ENCODE measurements around the gene BCL3.
"Not testable (repeated sequence)": the region's sequence is repeated elsewhere in the genome, so short reads cannot be mapped to it uniquely, and the experiment has no call there.

The BCL3 gene

DNA sequence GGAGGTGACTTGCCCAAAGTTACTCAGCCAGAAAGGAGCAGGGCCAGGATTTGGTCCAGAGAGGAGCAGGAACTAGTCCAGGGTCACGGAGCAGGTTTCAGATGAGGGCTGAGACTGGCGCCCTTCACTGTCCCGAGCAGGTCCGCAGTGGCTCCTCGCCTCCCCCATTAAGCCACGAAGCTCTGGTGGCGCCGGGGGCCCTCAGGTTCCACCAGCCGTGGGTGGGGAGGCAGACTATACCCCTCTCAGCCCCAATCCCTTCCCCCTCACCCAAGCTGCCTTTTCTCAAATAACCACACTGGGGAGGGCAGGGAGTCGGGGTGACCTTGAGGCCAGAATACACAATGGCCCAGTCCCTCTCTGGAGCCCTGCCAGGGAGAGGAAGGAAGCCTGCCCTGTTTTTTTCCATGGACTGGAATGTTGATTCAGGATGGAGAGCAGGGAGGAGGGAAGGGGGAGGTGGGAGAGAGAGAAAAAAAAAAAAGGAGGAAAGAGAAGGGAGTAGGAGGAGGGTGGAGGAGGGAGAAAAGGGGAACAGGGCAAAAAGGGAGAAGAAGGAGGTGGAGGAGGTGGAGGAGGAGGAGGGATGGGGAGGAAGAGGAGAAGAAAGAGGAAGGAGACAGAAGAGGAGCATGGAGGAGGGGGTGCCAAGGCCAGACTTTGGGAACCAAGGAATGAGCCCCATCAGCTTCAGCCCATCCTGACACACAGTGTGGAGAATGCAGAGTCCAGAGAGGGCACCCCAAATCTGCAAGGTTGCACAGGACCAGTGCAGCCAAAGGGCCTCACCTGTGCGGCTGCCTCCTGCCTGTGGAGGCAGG lies 29.9 kb upstream of the BCL3 start (continued):
- TF ChIP-seq EGR2 (tag by site-specific recombination; IDR thresholded peaks at IDR 0.05; ENCODE audit: low read depth): peak; percentile 98
- 0 out of 2 replicates have a peak, but pooled peaks have one; percentile 26 for TF ChIP-seq ZNF768 (tag by site-specific recombination; IDR thresholded peaks at IDR 0.05)

DNA sequence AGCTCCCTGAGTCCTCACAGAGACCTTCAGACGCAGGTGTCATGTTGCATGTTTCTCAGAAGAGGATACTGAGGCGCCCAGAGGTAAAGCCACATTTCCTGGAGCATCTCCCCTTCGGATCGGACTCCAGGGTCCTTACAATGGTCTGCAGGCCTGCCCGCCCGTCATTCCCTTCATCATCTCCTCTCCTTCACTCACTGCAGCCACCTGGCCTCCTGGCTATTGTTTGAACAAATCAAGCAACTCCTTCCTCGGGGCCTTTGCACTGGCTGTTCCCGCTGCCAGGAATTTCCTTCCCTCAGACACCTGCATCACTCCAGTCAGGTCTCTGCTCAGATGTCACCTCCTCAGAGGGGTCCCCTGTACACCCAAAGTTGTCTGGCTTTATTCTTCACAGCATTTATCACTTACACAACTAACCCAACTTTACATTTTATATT lies 29.2 kb upstream of the BCL3 start:
- TF ChIP-seq ZNF623 (tag by site-specific recombination; IDR thresholded peaks at IDR 0.05) (peak; percentile 84), ZNF426 (tag by site-specific recombination; IDR thresholded peaks at IDR 0.05) (no peak), ZNF202 (tag by site-specific recombination; IDR thresholded peaks at IDR 0.05; ENCODE audit: borderline replicate concordance) (no peak), ZNF433 (tag by site-specific recombination; IDR thresholded peaks at IDR 0.05; ENCODE audit: low read depth) (no peak)
- TF ChIP-seq, protein P1, sequence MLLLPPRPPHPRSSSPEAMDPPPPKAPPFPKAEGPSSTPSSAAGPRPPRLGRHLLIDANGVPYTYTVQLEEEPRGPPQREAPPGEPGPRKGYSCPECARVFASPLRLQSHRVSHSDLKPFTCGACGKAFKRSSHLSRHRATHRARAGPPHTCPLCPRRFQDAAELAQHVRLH (tag by site-specific recombination; IDR thresholded peaks at IDR 0.05): no peak
- ChIA-PET CTCF (interaction anchor here (1.3 to 2.8 kb wide), 3 partner anchors 30 to 143 kb away, joined by 4 to 18 read pairs (median 5); no protein-coding TSS in a partner anchor), POLR2A (no interaction called here)
- Histone ChIP-seq H3K4me1 (ENCODE audit: control insufficient read depth, insufficient read depth, low read length) (peaks cover 9% of the 10 kb centered on the region), H3K9me3 (ENCODE audit: control insufficient read depth, insufficient read depth, low read depth, low read length) (no peaks in the 10 kb centered on the region), H3K27ac (ENCODE audit: extremely low read depth, low read depth, low read length) (no peak overlapping the region), H3K4me3 (ENCODE audit: low read depth, low read length) (no peak overlapping the region), H3K36me3 (ENCODE audit: control insufficient read depth in 2 of 2, insufficient read depth in 1 of 2, low read length in 2 of 2) (no peaks in the 10 kb centered on the region)

DNA sequence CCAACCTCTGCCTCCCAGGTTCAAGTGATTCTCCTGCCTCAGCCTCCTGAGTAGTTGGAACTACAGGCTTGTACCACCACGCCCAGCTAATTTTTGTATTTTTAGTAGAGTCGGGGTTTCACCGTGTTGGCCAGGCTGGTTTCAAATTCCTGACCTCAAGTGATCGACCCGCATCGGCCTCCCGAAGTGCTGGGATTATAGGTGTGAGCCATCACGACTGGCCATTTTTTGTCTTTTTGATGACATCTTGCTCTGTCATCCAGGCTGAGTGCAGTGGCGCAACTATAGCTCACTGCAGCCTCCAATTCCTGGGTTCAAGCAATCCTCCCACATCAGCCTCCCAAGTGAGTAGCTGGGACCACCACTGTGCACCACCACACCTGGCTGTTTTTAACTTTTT lies 28.1 kb upstream of the BCL3 start:
- H3K27ac ChIP-seq (ENCODE audit: extremely low read depth, low read depth, low read length); H3K9me3 ChIP-seq (ENCODE audit: control insufficient read depth, insufficient read depth, low read depth, low read length); POLR2A ChIA-PET; H3K4me3 ChIP-seq (ENCODE audit: low read depth, low read length); H3K4me1 ChIP-seq (ENCODE audit: control insufficient read depth, insufficient read depth, low read length); H3K36me3 ChIP-seq (ENCODE audit: control insufficient read depth in 2 of 2, insufficient read depth in 1 of 2, low read length in 2 of 2): not testable (repeated sequence)
- CTCF ChIA-PET: interaction anchor here (0.6 to 11.1 kb wide), 8 partner anchors 27 to 150 kb away, joined by 3 to 453 read pairs (median 6); partner anchors contain the start of gene NECTIN2

DNA sequence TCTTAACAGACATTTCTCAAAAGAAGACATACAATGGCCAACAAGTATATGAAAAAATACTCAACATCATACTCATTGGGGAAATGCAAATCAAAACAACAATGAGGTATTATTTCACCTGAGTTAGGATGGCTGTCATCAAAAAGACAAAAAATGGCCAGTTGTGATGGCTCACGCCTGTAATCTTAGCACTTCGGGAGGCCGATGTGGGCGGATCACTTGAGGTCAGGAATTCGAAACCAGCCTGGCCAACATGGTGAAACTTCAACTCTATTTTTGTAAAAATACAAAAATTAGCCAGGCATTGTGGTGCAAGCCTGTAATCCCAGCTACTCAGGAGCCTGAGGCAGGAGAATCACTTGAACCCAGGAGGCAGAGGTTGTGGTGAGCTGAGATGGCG lies 27.6 kb upstream of the BCL3 start:
- Histone ChIP-seq H3K4me3 (ENCODE audit: low read depth, low read length) (no peak overlapping the region), H3K27ac (ENCODE audit: extremely low read depth, low read depth, low read length) (no peak overlapping the region), H3K4me1 (ENCODE audit: control insufficient read depth, insufficient read depth, low read length) (peaks cover 9% of the 10 kb centered on the region), H3K9me3 (ENCODE audit: control insufficient read depth, insufficient read depth, low read depth, low read length) (no peaks in the 10 kb centered on the region), H3K36me3 (ENCODE audit: control insufficient read depth in 2 of 2, insufficient read depth in 1 of 2, low read length in 2 of 2) (no peaks in the 10 kb centered on the region)
- ChIA-PET CTCF (interaction anchor here (0.6 to 11.1 kb wide), 10 partner anchors 9 to 150 kb away, joined by 3 to 453 read pairs (median 10); partner anchors contain the start of genes BCAM and NECTIN2), POLR2A (interaction anchor here (0.7 kb wide), 1 partner anchor 13 kb away, joined by 6 read pairs; no protein-coding TSS in a partner anchor)
- TF ChIP-seq, protein P2, sequence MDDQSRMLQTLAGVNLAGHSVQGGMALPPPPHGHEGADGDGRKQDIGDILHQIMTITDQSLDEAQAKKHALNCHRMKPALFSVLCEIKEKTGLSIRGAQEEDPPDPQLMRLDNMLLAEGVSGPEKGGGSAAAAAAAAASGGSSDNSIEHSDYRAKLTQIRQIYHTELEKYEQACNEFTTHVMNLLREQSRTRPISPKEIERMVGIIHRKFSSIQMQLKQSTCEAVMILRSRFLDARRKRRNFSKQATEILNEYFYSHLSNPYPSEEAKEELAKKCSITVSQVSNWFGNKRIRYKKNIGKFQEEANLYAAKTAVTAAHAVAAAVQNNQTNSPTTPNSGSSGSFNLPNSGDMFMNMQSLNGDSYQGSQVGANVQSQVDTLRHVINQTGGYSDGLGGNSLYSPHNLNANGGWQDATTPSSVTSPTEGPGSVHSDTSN (CRISPR knock-in tag; IDR thresholded peaks at IDR 0.05): no peak
- no peak for TF ChIP-seq KLF10 (tag by site-specific recombination; IDR thresholded peaks at IDR 0.05)
- no peak for TF ChIP-seq ZNF610 (tag by site-specific recombination; IDR thresholded peaks at IDR 0.05; ENCODE audit: borderline replicate concordance)
- TF ChIP-seq ZNF830 (tag by site-specific recombination; IDR thresholded peaks at IDR 0.05; ENCODE audit: low read depth): no peak
- no peak for TF ChIP-seq PRDM1 (tag by site-specific recombination; IDR thresholded peaks at IDR 0.05)
- TF ChIP-seq ZNF302 (tag by site-specific recombination; IDR thresholded peaks at IDR 0.05; ENCODE audit: low read depth): no peak
- TF ChIP-seq ZNF629 (tag by site-specific recombination; IDR thresholded peaks at IDR 0.05): no peak
- no peak for TF ChIP-seq ZNF549 (tag by site-specific recombination; IDR thresholded peaks at IDR 0.05)
- TF ChIP-seq ZNF558 (tag by site-specific recombination; IDR thresholded peaks at IDR 0.05): no peak
- no peak for TF ChIP-seq ZIC2 (tag by site-specific recombination; IDR thresholded peaks at IDR 0.05)
- no peak for TF ChIP-seq IKZF3 (tag by site-specific recombination; IDR thresholded peaks at IDR 0.05)
- TF ChIP-seq ZNF274 (IDR thresholded peaks at IDR 0.05; ENCODE audit: low read length): no peak
- no peak for TF ChIP-seq ZNF274 (tag by site-specific recombination; IDR thresholded peaks at IDR 0.05; ENCODE audit: borderline replicate concordance)
- no peak for TF ChIP-seq ZNF544 (tag by site-specific recombination; IDR thresholded peaks at IDR 0.05)
- TF ChIP-seq ZNF404 (tag by site-specific recombination; IDR thresholded peaks at IDR 0.05): no peak
- TF ChIP-seq ZNF701 (tag by site-specific recombination; IDR thresholded peaks at IDR 0.05): no peak
- TF ChIP-seq ZNF2 (tag by site-specific recombination; IDR thresholded peaks at IDR 0.05): no peak
- no peak for TF ChIP-seq ZNF354C (tag by site-specific recombination; IDR thresholded peaks at IDR 0.05; ENCODE audit: borderline replicate concordance, low read depth)
- TF ChIP-seq, protein P3, sequence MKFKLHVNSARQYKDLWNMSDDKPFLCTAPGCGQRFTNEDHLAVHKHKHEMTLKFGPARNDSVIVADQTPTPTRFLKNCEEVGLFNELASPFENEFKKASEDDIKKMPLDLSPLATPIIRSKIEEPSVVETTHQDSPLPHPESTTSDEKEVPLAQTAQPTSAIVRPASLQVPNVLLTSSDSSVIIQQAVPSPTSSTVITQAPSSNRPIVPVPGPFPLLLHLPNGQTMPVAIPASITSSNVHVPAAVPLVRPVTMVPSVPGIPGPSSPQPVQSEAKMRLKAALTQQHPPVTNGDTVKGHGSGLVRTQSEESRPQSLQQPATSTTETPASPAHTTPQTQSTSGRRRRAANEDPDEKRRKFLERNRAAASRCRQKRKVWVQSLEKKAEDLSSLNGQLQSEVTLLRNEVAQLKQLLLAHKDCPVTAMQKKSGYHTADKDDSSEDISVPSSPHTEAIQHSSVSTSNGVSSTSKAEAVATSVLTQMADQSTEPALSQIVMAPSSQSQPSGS (tag by site-specific recombination; IDR thresholded peaks at IDR 0.05; ENCODE audit: low read depth): no peak
- TF ChIP-seq ZNF658 (tag by site-specific recombination; IDR thresholded peaks at IDR 0.05): no peak
- TF ChIP-seq SETDB1 (IDR thresholded peaks at IDR 0.05; ENCODE audit: insufficient read length, low read length): no peak
